GM08714 (cell line): ENCODE measurements around the gene PALLD.
A peak's percentile ranks its signal among the peaks of the same experiment; 100 is the strongest.

Experiments used
- H3K4me3 ChIP-seq: fragments of 200-500 bp; sonication (Bioruptor generic); 2 replicates; pipeline ENCODE4 v1.5.1; 2014; ENCODE audit warnings: mild to moderate bottlenecking, low read length, inconsistent platforms
- ZNF274 ChIP-seq: IDR thresholded peaks from 2 replicates; pipeline ENCODE4 v1.6.1; 2012; ENCODE audit warnings: mild to moderate bottlenecking, low read depth, low read length

Gene PALLD

GRCh38 chr4:168852933-168853713 lies 356.3 kb downstream of the PALLD start:
- peak overlapping the region; percentile 20; the same call in 1 of the 2 replicates for H3K4me3 ChIP-seq
- TF ChIP-seq ZNF274 = no peak

- no peak for TF ChIP-seq ZNF274
- H3K4me3 ChIP-seq = no peak overlapping the region; the same call in 1 of the 2 replicates
Measured at GRCh38 chr4:168853770-168854169, 356.9 kb downstream of the PALLD start.

- TF ChIP-seq ZNF274 = no peak
- no peak overlapping the region for H3K4me3 ChIP-seq
Measured at GRCh38 chr4:168854350-168854921, 357.6 kb downstream of the PALLD start.

DNA sequence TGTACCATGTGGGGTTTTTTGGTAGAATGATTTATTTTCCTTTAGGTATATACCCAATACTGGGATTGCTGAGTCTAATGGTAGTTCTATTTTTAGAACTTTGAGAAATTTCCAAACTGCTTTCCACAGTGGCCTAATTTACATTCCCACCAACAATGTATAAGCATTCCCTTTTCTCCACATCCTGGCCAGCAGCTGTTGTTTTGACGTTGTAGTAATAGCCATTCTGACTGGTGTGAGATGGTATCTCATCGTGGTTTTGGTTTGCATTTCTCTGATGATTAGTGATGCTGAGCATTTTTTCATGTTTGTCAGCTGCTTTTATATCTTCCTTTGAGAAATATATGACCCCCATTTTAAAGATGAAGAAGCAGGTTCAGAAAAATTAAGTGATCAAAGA lies 359.5 kb downstream of the PALLD start:
- no peak overlapping the region for H3K4me3 ChIP-seq
- TF ChIP-seq ZNF274 = no peak

DNA sequence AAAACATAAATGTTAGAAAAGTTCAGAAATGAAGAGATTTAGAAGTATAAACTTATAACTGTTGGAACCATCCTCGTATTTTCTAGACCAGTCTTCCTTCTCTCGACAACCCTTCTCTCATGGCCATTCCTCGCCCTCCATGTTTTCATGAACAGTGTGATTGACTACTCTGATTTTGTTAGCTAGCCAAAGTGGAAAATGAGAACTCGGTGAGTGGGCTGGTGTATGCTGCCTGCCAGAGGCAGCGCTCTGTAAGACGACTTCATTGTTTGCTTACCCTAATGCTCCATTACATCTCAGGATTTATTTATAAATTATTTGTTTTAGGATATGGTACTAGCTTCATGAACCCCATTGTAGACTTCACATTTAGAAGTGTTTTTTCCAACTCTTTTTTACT lies 360.2 kb downstream of the PALLD start:
- TF ChIP-seq ZNF274 = no peak
- H3K4me3 ChIP-seq = no peak overlapping the region

- no peak for TF ChIP-seq ZNF274
- no peak overlapping the region for H3K4me3 ChIP-seq
Measured at GRCh38 chr4:168857546-168858314, 360.9 kb downstream of the PALLD start.

- H3K4me3 ChIP-seq = no peak overlapping the region
- TF ChIP-seq ZNF274 = no peak
Measured at GRCh38 chr4:168859100-168859499, 362.2 kb downstream of the PALLD start.

DNA sequence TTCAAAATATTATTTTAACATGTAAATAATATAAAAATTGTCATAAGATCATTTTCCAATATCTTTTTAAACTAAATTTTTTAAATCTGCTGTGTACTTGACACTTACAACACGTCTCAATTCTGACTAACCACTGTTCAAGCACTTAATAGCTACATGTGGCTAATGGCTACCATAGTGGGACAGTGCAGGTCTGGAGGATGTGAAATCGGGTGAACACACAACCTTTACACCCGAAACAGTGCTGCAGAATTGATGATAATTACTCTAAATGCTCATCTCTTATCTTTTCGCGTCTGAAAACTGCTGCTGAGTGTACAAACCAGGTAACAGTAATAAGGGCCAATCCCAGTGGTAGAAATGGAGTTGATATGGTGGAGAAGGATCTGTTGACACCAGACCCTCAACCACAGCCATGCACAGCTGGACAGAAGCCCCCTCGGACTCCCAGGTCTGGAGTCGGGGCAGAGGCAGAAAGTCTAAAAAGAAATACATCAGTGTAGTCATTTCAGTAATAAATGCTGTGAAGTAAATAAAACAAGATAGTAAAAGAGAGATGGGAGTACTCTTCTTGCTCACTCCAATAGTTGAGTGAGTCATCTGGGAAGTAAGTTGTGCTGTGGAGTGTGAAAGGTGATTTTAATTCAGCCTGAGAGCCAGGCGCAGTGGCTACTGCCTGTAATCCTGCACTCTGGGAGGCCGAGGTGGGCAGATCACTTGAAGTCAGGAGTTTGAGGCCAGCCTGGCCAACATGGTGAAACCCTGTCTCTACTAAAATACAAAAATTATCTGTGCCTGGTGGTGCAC lies 363.2 kb downstream of the PALLD start:
- no peak for TF ChIP-seq ZNF274
- no peak overlapping the region for H3K4me3 ChIP-seq

DNA sequence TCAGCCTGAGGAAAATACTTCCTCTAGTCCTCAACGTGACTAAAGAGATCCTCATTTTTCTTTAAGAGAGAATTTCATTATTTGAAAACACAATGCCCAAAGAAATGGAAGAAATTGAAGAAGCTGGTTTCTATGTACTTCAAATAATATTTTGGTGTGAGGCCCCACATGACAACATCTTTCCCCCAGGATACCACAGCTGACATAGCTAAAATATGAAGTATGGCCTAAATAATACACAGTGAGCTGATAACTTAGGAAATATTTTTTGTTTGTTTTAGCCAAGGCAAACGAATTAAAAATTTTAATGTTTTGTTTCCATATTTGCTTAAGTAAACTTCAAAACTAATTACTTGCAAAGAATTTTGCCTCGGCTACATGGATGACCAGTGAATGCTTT lies 364.0 kb downstream of the PALLD start:
- TF ChIP-seq ZNF274 = no peak
- no peak overlapping the region for H3K4me3 ChIP-seq

GRCh38 chr4:168863719-168864647 lies 367.1 kb downstream of the PALLD start:
- TF ChIP-seq ZNF274 = no peak

GRCh38 chr4:168864821-168865541 lies 368.1 kb downstream of the PALLD start:
- no peak for TF ChIP-seq ZNF274
- no peak overlapping the region for H3K4me3 ChIP-seq

More at GRCh38 chr4:168863719-168864647, 367.1 kb downstream of the PALLD start:
- no peak overlapping the region for H3K4me3 ChIP-seq

DNA sequence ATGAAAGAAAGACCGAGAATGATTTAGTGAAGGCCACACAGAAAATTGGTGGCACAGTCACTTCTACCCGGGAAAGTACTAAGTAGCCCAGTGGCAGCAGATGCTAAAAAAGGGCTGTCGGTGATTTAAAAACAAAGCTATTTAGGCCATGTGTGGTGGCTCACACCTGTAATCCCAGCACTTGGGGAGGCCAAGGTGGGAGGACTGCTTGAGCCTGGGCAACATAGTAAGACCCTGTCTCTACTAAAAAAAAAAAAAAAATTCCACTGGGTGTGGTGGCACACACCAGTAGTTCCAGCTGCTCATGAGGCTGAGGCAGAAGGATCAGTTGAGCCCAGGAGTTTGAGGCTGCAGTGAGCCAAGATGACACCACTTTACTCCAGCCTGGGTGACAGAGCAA lies 369.0 kb downstream of the PALLD start:
- no peak for TF ChIP-seq ZNF274
- H3K4me3 ChIP-seq = no peak overlapping the region
